HL-60 (cell line): ENCODE data around the gene OBP2A.

Experiments used
- CTCF ChIP-seq: IDR thresholded peaks from one replicate; pipeline ENCODE4 v1.5.1; 2011; ENCODE audit warnings: low read length, control low read depth, inconsistent platforms; ENCODE audit not compliant: insufficient read depth
- POLR2AphosphoS5 ChIP-seq: IDR thresholded peaks from 2 replicates; pipeline ENCODE4 v1.6.1; 2012; ENCODE audit warnings: low read depth
- REST ChIP-seq: IDR thresholded peaks from 2 replicates; pipeline ENCODE4 v1.6.1; 2012; ENCODE audit warnings: low read depth; ENCODE audit not compliant: insufficient replicate concordance

DNA sequence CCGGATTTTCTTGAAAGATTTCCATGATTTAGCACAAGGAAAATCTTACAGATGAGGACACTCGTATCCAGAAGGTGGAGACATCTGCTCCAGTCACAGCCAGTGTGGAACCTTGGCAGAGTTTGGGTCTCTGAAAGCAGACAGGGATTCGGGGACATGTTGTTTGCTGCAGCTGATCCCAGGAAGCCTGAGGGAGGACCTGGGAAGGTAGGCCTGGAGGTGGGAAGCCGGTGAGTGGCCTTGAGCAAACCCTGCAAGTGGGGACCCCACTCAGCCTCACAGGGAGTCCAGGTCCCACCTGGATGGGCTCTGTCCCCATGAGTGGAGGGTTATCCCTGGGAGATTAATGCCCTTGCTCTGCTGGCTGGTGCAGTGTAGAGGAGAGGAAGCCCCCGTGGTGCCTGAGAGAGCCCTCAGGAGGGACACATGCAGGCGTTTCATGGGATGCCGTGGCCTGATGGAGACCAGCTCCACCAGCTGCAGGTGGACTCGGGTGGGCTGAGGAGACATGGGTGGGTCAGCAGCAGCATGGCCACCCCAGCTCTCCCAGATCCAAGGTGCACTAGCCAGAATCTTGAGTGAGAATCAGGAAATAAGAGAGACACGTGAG is 37.6 kb upstream of the OBP2A start:
- TF ChIP-seq CTCF, result no peak
- no peak for TF ChIP-seq REST
- TF ChIP-seq POLR2AphosphoS5, result no peak
